K562 (cell line): ENCODE data around the gene TGFA. TPM values are rescaled to one million over a fixed set of nuclear protein-coding genes. Genes with fewer than 3 reads are reported as not detected.

Experiments
- ATAC-seq: fragments of 200-7000 bp; cut with Tn5 transposase; 3 replicates; pipeline ENCODE4 v1.9.1; 2020; ENCODE audit warnings: moderate library complexity
- BruUV-seq: library from RNA; stranded (reverse); fragments of 400-500 nt; replicated peaks from 2 replicates; lab custom pipeline; 2021; lab: Mats Ljungman, UMichigan
- CTCF ChIA-PET: fragments of 300-600 bp; formaldehyde crosslinking; extraction: SDS; loops from one replicate; lab custom pipeline; 2021; ENCODE audit warnings: low intra/inter-chr PET ratio; lab: Yijun Ruan, JAX
- POLR2A ChIA-PET: fragments of 300-600, 350-650 bp; sonication (Branson Sonifier 250); formaldehyde crosslinking; extraction: SDS; loops from one replicate; lab custom pipeline; 2021; ENCODE audit warnings: antibody characterized with exemption, inconsistent platforms; lab: Yijun Ruan, JAX
- DNase-seq, 4 experiments: peaks; one replicate each; pipeline versions ENCODE4 v3.0.0 to v3.0.0-alpha.2; 2011 to 2018; ENCODE audit warnings: low spot score in 3 of 4, mixed read lengths in 3 of 4; ENCODE audit errors: extremely low read depth in 1 of 4
- FAIRE-seq: peaks from 2 replicates; lab custom pipeline; 2011; peaks lifted over from hg19 to GRCh38; lab: Jason Lieb, UNC
- H2AFZ ChIP-seq: 2 replicates; pipeline ENCODE4 v1.6.0; 2011; ENCODE audit warnings: low read depth, low read length, control low read depth, inconsistent platforms
- H3K27ac ChIP-seq: fragments of 200-600 bp; 3 replicates; pipeline ENCODE4 v1.8.0; 2011; ENCODE audit warnings: low read depth, mild to moderate bottlenecking, control low read depth, inconsistent platforms, low read length, moderate library complexity, mixed read lengths; ENCODE audit errors: extremely low read depth
- H3K27me3 ChIP-seq, 2 experiments: fragments of 300-600 bp in 1 of 2; 2 replicates in 1 of 2; 3 replicates in 1 of 2; pipeline versions ENCODE4 v1.6.0 to v1.8.0; 2011; ENCODE audit warnings: inconsistent platforms in 2 of 2, low read length in 2 of 2, mild to moderate bottlenecking in 1 of 2, mixed read lengths in 1 of 2, moderate library complexity in 1 of 2; ENCODE audit not compliant: control insufficient read depth in 2 of 2, insufficient read depth in 2 of 2
- H3K36me3 ChIP-seq: fragments of 300-600 bp; 3 replicates; pipeline ENCODE4 v1.8.0; 2011; ENCODE audit warnings: mild to moderate bottlenecking, low read length, inconsistent platforms; ENCODE audit not compliant: control insufficient read depth, insufficient read depth
- H3K4me1 ChIP-seq, 2 experiments: fragments of 200-600 bp in 1 of 2; replicated peaks in 1 of 2; 2 replicates in 1 of 2; 3 replicates in 1 of 2; pipeline versions ENCODE4 v1.5.1 to v1.8.0; 2011; ENCODE audit warnings: inconsistent platforms in 2 of 2, low read length in 2 of 2, mild to moderate bottlenecking in 1 of 2, mixed read lengths in 1 of 2, moderate library complexity in 1 of 2; ENCODE audit not compliant: control insufficient read depth in 2 of 2, insufficient read depth in 2 of 2
- H3K4me2 ChIP-seq: 2 replicates; pipeline ENCODE4 v1.6.1; 2011; ENCODE audit warnings: low read length, control low read depth, inconsistent platforms, mixed read lengths; ENCODE audit not compliant: insufficient read depth
- H3K4me3 ChIP-seq: fragments of 200-600 bp; sonication (generic), shearing (Covaris generic); 2 replicates; pipeline ENCODE4 v1.5.1; 2016; ENCODE audit warnings: control low read depth, inconsistent platforms
- H3K79me2 ChIP-seq: fragments of 200-600 bp; 3 replicates; pipeline ENCODE4 v1.8.0; 2011; ENCODE audit warnings: low read length, inconsistent platforms; ENCODE audit not compliant: control insufficient read depth, insufficient read depth
- H3K9ac ChIP-seq, 2 experiments: 2 replicates each; pipeline versions ENCODE4 v1.6.0 to v1.6.1; 2011; ENCODE audit warnings: low read depth in 2 of 2, low read length in 2 of 2, control low read depth in 1 of 2, inconsistent platforms in 1 of 2, mild to moderate bottlenecking in 1 of 2, mixed read lengths in 1 of 2; ENCODE audit not compliant: insufficient read depth in 1 of 2
- H3K9me1 ChIP-seq: one replicate; pipeline ENCODE4 v1.6.0; 2011; ENCODE audit warnings: inconsistent platforms, mild to moderate bottlenecking, low read length, moderate library complexity; ENCODE audit not compliant: control insufficient read depth, insufficient read depth
- H3K9me3 ChIP-seq: replicated peaks from 2 replicates; pipeline ENCODE4 v1.5.1; 2011; ENCODE audit warnings: low read depth, low read length, inconsistent platforms; ENCODE audit not compliant: control insufficient read depth, insufficient read depth
- H4K20me1 ChIP-seq: replicated peaks from 2 replicates; pipeline ENCODE4 v1.6.1; 2011; ENCODE audit warnings: low read length, inconsistent platforms, mixed read lengths; ENCODE audit not compliant: control insufficient read depth, insufficient read depth
- CSDE1 ChIP-seq, 2 experiments: fragments of 450-650 bp; IDR thresholded peaks; 2 replicates each; pipeline ENCODE4 v1.6.1; 2016; ENCODE audit warnings: mild to moderate bottlenecking in 1 of 2
- E2F4 ChIP-seq: sonication (generic); formaldehyde crosslinking; IDR thresholded peaks from 2 replicates; pipeline ENCODE4 v1.8.0; 2022; ENCODE audit warnings: mild to moderate bottlenecking, low read depth, missing genetic modification reagents
- ELF1 ChIP-seq: fragments of 200-800 bp; sonication (Bioruptor generic); IDR thresholded peaks from 2 replicates; pipeline ENCODE4 v1.6.1; 2016; ENCODE audit warnings: missing genetic modification characterization, missing compliant biosample characterization
- GABPB1 ChIP-seq: sonication (generic); formaldehyde crosslinking; IDR thresholded peaks from 2 replicates; pipeline ENCODE4 v1.8.0; 2022; ENCODE audit warnings: mild to moderate bottlenecking, missing genetic modification reagents
- HDAC6 ChIP-seq: IDR thresholded peaks from 2 replicates; pipeline ENCODE4 v1.6.1; 2012; ENCODE audit warnings: low read depth, mild to moderate bottlenecking, control low read depth, inconsistent platforms, low read length, moderate library complexity
- HNRNPLL ChIP-seq: fragments of 200-400 bp; formaldehyde crosslinking; IDR thresholded peaks from 2 replicates; pipeline ENCODE4 v1.6.1; 2017; ENCODE audit warnings: low read length, low read depth, mild to moderate bottlenecking; ENCODE audit not compliant: poor library complexity, severe bottlenecking
- MEF2D ChIP-seq: conservative IDR thresholded peaks from 2 replicates; pipeline ENCODE4 v1.6.1; 2016; ENCODE audit warnings: low read depth, missing genetic modification characterization, missing compliant biosample characterization
- NR2F6 ChIP-seq: fragments of 450-650 bp; formaldehyde crosslinking; IDR thresholded peaks from 2 replicates; pipeline ENCODE4 v1.4.0; 2020; ENCODE audit warnings: mild to moderate bottlenecking
- NUFIP1 ChIP-seq: fragments of 450-650 bp; IDR thresholded peaks from 2 replicates; pipeline ENCODE4 v1.6.1; 2018; ENCODE audit not compliant: partially characterized antibody
- SRSF9 ChIP-seq: fragments of 200-400 bp; formaldehyde crosslinking; IDR thresholded peaks from 2 replicates; pipeline ENCODE4 v1.6.1; 2017; ENCODE audit warnings: low read depth, low read length, borderline replicate concordance
- TAF7 ChIP-seq: fragments of 450-650 bp; IDR thresholded peaks from 2 replicates; pipeline ENCODE4 v1.6.1; 2016; ENCODE audit warnings: missing genetic modification characterization, missing compliant biosample characterization
- TAF9B ChIP-seq: fragments of 450-650 bp; IDR thresholded peaks from 2 replicates; pipeline ENCODE4 v1.6.1; 2018; ENCODE audit warnings: mild to moderate bottlenecking; ENCODE audit not compliant: partially characterized antibody
- U2AF2 ChIP-seq: fragments of 200-400 bp; formaldehyde crosslinking; optimal IDR thresholded peaks from 2 replicates; pipeline ENCODE3; 2017; ENCODE audit warnings: low read depth, mild to moderate bottlenecking, low read length
- ZBTB34 ChIP-seq: fragments of 250-450 bp; sonication (Bioruptor Pico); IDR thresholded peaks from 2 replicates; pipeline ENCODE4 v1.8.0; 2021; ENCODE audit warnings: mild to moderate bottlenecking, moderate library complexity
- ZNF133 ChIP-seq: fragments of 250-450 bp; sonication (Bioruptor Pico); IDR thresholded peaks from 2 replicates; pipeline ENCODE4 v1.4.0; 2020; ENCODE audit warnings: mild to moderate bottlenecking
- ZNF197 ChIP-seq: fragments of 200-800 bp; sonication (Bioruptor generic); IDR thresholded peaks from 2 replicates; pipeline ENCODE4 v1.6.1; 2016; ENCODE audit warnings: low read depth, missing genetic modification characterization, missing compliant biosample characterization
- ZNF609 ChIP-seq: sonication (generic); formaldehyde crosslinking; IDR thresholded peaks from 2 replicates; pipeline ENCODE4 v1.8.1; 2023; ENCODE audit warnings: missing genetic modification reagents, mild to moderate bottlenecking, borderline replicate concordance
- WGBS: fragments of 100-300 bp; shearing (Covaris generic); methylation state at CpG from one replicate; pipeline ENCODE4 v1.1.6; 2016; ENCODE audit warnings: low coverage, mixed read lengths; ENCODE audit not compliant: insufficient coverage; ENCODE audit errors: missing lambda C conversion rate; 5-methylcytosine and 5-hydroxymethylcytosine counted together
- in situ Hi-C: fragments of 300-500 bp; cut with MboI; formaldehyde crosslinking; loops from 4 replicates; pipeline ENCODE4 v1.15.0; 2018; ENCODE audit warnings: inconsistent platforms, mixed read lengths
- intact Hi-C: fragments of 100-400 bp; cut with micrococcal nuclease; formaldehyde crosslinking; loops from 2 replicates; pipeline ENCODE4 v1.14.2; 2022
- polyA plus RNA-seq, 8 experiments: library from polyadenylated mRNA; depleted of rRNA in 4 of 8; stranded (reverse) in 5 of 8; unstranded in 3 of 8; fragments of >200 nt; fragmentation: Nextera tagmentation in 2 of 8; fragmentation: Illumina TruSeq in 1 of 8; extraction: Ambion mirVana in 2 of 8; extraction: Trizol in 1 of 8; gene quantifications; 2 replicates each; pipeline versions ENCODE4 v1.2.1 to v1.2.3, GENCODE V29; 2011 to 2014; ENCODE audit warnings: inconsistent platforms in 1 of 8, missing spikeins in 1 of 8
- total RNA-seq, 7 experiments: library from RNA; depleted of rRNA in 6 of 7; stranded (reverse); fragments of >200 nt in 6 of 7; fragmentation: Illumina TruSeq in 2 of 7; extraction: Trizol in 2 of 7; gene quantifications; 2 replicates each; pipeline versions ENCODE4 v1.2.1 to v1.2.3, GENCODE V29; 2011 to 2021; ENCODE audit warnings: low replicate concordance in 1 of 7

Gene TGFA
- total and polyA plus RNA-seq, 9 of the 15 experiments (the other 6 are each of a cell fraction or from before 2014, with no cell fraction given), result not detected

- no peak for ATAC-seq
- Histone ChIP-seq H3K27me3 (peaks cover 8 to 15% of the 10 kb centered on the region in 2 experiments; a peak in 2 of 5 replicates), H3K79me2 (no peaks in the 10 kb centered on the region), H3K4me2 (no peak overlapping the region), H4K20me1 (no peaks in the 10 kb centered on the region), H3K27ac (no peak overlapping the region), H3K9me1 (no peaks in the 10 kb centered on the region), H3K9me3 (no peaks in the 10 kb centered on the region), H3K4me1 (no peaks in the 10 kb centered on the region), H3K4me3 (no peak overlapping the region), H2AFZ (no peak overlapping the region), H3K9ac (no peak overlapping the region), H3K36me3 (no peaks in the 10 kb centered on the region)
- FAIRE-seq, result no peak
- ChIA-PET CTCF (no interaction called here), POLR2A (interaction anchor here (0.6 to 1.2 kb wide), 3 partner anchors 10 to 139 kb away, joined by 3 to 4 read pairs (median 4); no protein-coding TSS in a partner anchor)
- DNase-seq, result no peak
- in situ Hi-C loops (no loop called here), intact Hi-C loops (no loop called here)
- BruUV-seq, result no TSS peak
- TF ChIP-seq E2F4 (CRISPR knock-in tag), result no peak
- no peak for TF ChIP-seq HDAC6
- no peak for TF ChIP-seq NR2F6 (CRISPR knock-in tag)
- no peak for TF ChIP-seq MEF2D (tag)
- no peak for TF ChIP-seq U2AF2
- no peak for TF ChIP-seq ZNF133 (CRISPR knock-in tag)
- no peak for TF ChIP-seq CSDE1 (IDR thresholded peaks at IDR 0.05)
- TF ChIP-seq ZBTB34 (CRISPR knock-in tag), result no peak
- no peak for TF ChIP-seq SRSF9
- no peak for TF ChIP-seq TAF9B
- no peak for TF ChIP-seq TAF7
- no peak for TF ChIP-seq GABPB1
- TF ChIP-seq ZNF197 (CRISPR knock-in tag), result no peak
- no peak for TF ChIP-seq ZNF609 (CRISPR knock-in tag)
- TF ChIP-seq ELF1, result no peak
- TF ChIP-seq NUFIP1, result no peak
- TF ChIP-seq HNRNPLL, result no peak
- 0% methylated on average over 1 of the region's 1 CpG for WGBS
Observed at GRCh38 chr2:70537840-70538239, 15.8 kb downstream of the TGFA start.
